Astrocyte (in vitro differentiated cells and primary cell): ENCODE data around the gene ABCC4. TPM values are rescaled to one million over a fixed set of nuclear protein-coding genes. Genes with fewer than 3 reads are reported as not detected.
A peak's percentile ranks its signal among the peaks of the same experiment; 100 is the strongest.

Experiments used
- DNase-seq: peaks from one replicate; pipeline ENCODE4 v3.0.0-alpha.2; 2010; ENCODE audit warnings: low read depth
- FAIRE-seq: peaks from 2 replicates; lab custom pipeline; 2011; peaks lifted over from hg19 to GRCh38; lab: Jason Lieb, UNC
- H2AFZ ChIP-seq: 2 replicates; pipeline ENCODE4 v1.6.0; 2012; ENCODE audit warnings: low read depth, low read length, inconsistent platforms
- H3K27ac ChIP-seq: 2 replicates; pipeline ENCODE4 v1.5.1; 2011; ENCODE audit warnings: low read depth, low read length, inconsistent platforms
- H3K27me3 ChIP-seq: 2 replicates; pipeline ENCODE4 v1.6.0; 2011; ENCODE audit warnings: low read length, inconsistent platforms; ENCODE audit not compliant: insufficient read depth
- H3K36me3 ChIP-seq: 2 replicates; pipeline ENCODE4 v1.5.1; 2011; ENCODE audit warnings: low read length, inconsistent platforms; ENCODE audit not compliant: insufficient read depth
- H3K4me1 ChIP-seq: 2 replicates; pipeline ENCODE4 v1.5.1; 2011; ENCODE audit warnings: low read length, inconsistent platforms; ENCODE audit not compliant: insufficient read depth
- H3K4me2 ChIP-seq: 2 replicates; pipeline ENCODE4 v1.6.0; 2012; ENCODE audit warnings: low read length, inconsistent platforms
- H3K4me3 ChIP-seq: 2 replicates; pipeline ENCODE4 v1.5.1; 2011; ENCODE audit warnings: low read depth, mild to moderate bottlenecking, low read length, inconsistent platforms; ENCODE audit not compliant: insufficient read depth
- H3K79me2 ChIP-seq: 2 replicates; pipeline ENCODE4 v1.6.0; 2012; ENCODE audit warnings: mild to moderate bottlenecking, low read length, inconsistent platforms; ENCODE audit not compliant: insufficient read depth
- H3K9ac ChIP-seq: 2 replicates; pipeline ENCODE4 v1.6.0; 2012; ENCODE audit warnings: mild to moderate bottlenecking, low read length, inconsistent platforms
- H3K9me3 ChIP-seq: 2 replicates; pipeline ENCODE4 v1.5.1; 2012; ENCODE audit warnings: low read depth, mild to moderate bottlenecking, low read length, inconsistent platforms; ENCODE audit not compliant: insufficient read depth
- H4K20me1 ChIP-seq: 2 replicates; pipeline ENCODE4 v1.6.0; 2012; ENCODE audit warnings: low read length, inconsistent platforms; ENCODE audit not compliant: insufficient read depth
- H3K27ac Mint-ChIP-seq: one replicate; pipeline ENCODE4 v1.8.0; 2021; ENCODE audit warnings: mild to moderate bottlenecking, mixed read lengths; ENCODE audit not compliant: unreplicated experiment
- H3K27me3 Mint-ChIP-seq: one replicate; pipeline ENCODE4 v1.8.0; 2021; ENCODE audit warnings: low read depth, mixed read lengths; ENCODE audit not compliant: unreplicated experiment
- H3K36me3 Mint-ChIP-seq: one replicate; pipeline ENCODE4 v1.8.0; 2021; ENCODE audit warnings: low read depth, mixed read lengths; ENCODE audit not compliant: unreplicated experiment
- H3K4me1 Mint-ChIP-seq: one replicate; pipeline ENCODE4 v1.8.0; 2021; ENCODE audit warnings: low read depth, mixed read lengths; ENCODE audit not compliant: unreplicated experiment
- H3K4me3 Mint-ChIP-seq: one replicate; pipeline ENCODE4 v1.8.0; 2021; ENCODE audit warnings: mild to moderate bottlenecking, moderate library complexity, mixed read lengths; ENCODE audit not compliant: unreplicated experiment
- H3K9me3 Mint-ChIP-seq: one replicate; pipeline ENCODE4 v1.8.0; 2021; ENCODE audit warnings: mild to moderate bottlenecking, mixed read lengths; ENCODE audit not compliant: unreplicated experiment
- CTCF ChIP-seq: IDR thresholded peaks from 2 replicates; pipeline ENCODE4 v1.5.1; 2011; ENCODE audit warnings: low read depth, mild to moderate bottlenecking, inconsistent platforms, low read length, moderate library complexity; ENCODE audit not compliant: insufficient read depth
- EZH2 ChIP-seq: IDR thresholded peaks from 2 replicates; pipeline ENCODE4 v1.6.1; 2012; ENCODE audit warnings: mild to moderate bottlenecking, low read length, inconsistent platforms; ENCODE audit not compliant: insufficient read depth
- total RNA-seq: library from RNA; stranded (reverse); gene quantifications from 2 replicates; pipeline ENCODE4 v1.2.1, GENCODE V29; 2021

The ABCC4 gene
- total RNA-seq, 1 donor from 2014 or later, result 15.6 TPM

GRCh38 chr13:95243207-95243606 lies 58.0 kb downstream of the ABCC4 start:
- H3K9me3 ChIP-seq, result no peaks in the 10 kb centered on the region
- H3K36me3 ChIP-seq, result no peaks in the 10 kb centered on the region
- H2AFZ ChIP-seq, result no peak overlapping the region
- H3K4me2 ChIP-seq, result no peak overlapping the region
- peak; percentile 12 for DNase-seq
- no peak overlapping the region for H3K9ac ChIP-seq
- H3K4me1 ChIP-seq, result no peaks in the 10 kb centered on the region
- Mint-ChIP-seq H3K4me1 (no peaks in the 10 kb centered on the region), H3K36me3 (peaks cover 16% of the 10 kb centered on the region), H3K27ac (no peak overlapping the region), H3K4me3 (no peak overlapping the region), H3K27me3 (no peaks in the 10 kb centered on the region), H3K9me3 (no peaks in the 10 kb centered on the region)
- H3K4me3 ChIP-seq, result no peak overlapping the region
- no peaks in the 10 kb centered on the region for H3K79me2 ChIP-seq
- TF ChIP-seq CTCF (no peak), EZH2 (no peak)
- no peak for FAIRE-seq
- H3K27ac ChIP-seq, result no peak overlapping the region
- no peaks in the 10 kb centered on the region for H4K20me1 ChIP-seq
- H3K27me3 ChIP-seq, result no peaks in the 10 kb centered on the region

DNA sequence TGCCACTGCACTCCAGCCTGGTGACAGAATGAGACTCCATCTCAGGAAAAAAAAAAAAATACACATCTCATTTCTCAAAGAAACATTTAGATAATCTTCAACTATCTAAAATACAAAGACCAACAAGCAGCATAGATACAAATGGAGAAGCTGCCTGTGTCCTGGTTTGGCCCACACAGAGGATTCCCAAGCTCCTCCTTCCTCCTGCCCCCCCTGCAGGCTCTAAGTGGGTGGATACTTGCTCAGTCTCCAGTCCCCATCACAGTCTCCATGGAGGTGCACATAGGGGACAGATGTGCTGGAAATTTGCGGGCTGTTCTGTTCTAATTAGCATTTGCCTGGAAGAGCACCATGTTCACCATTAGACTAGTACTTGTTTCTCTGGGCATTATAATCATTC lies 59.9 kb downstream of the ABCC4 start:
- Mint-ChIP-seq H3K27me3 (no peaks in the 10 kb centered on the region), H3K27ac (no peak overlapping the region), H3K4me1 (no peaks in the 10 kb centered on the region), H3K36me3 (peaks cover 12% of the 10 kb centered on the region), H3K9me3 (no peaks in the 10 kb centered on the region), H3K4me3 (no peak overlapping the region)
- H2AFZ ChIP-seq, result no peak overlapping the region
- H3K36me3 ChIP-seq, result no peaks in the 10 kb centered on the region
- no peak for DNase-seq
- FAIRE-seq, result no peak
- no peak overlapping the region for H3K4me3 ChIP-seq
- no peaks in the 10 kb centered on the region for H3K27me3 ChIP-seq
- no peaks in the 10 kb centered on the region for H3K9me3 ChIP-seq
- no peak overlapping the region for H3K9ac ChIP-seq
- no peaks in the 10 kb centered on the region for H3K4me1 ChIP-seq
- H3K27ac ChIP-seq, result no peak overlapping the region
- H3K4me2 ChIP-seq, result no peak overlapping the region
- no peaks in the 10 kb centered on the region for H3K79me2 ChIP-seq
- TF ChIP-seq CTCF, result no peak
- TF ChIP-seq EZH2, result no peak
- no peaks in the 10 kb centered on the region for H4K20me1 ChIP-seq

DNA sequence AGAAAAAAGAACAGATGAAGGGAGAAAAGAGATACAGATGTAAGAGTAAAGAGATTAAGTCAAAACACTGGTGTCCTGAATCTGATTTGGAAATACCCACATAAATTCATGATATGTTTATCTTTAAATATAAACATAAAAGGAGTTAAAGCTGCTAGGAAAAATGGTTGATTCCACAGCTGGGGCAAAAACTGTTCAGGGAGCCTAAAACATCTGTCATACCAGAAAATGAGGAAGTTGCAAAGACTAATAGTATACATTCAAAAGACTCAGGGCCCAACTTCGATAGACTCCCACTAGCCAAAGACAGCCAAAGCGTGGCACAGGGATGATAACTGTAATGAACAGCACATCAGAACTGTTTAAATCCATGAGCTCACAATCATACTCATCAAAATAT lies 62.0 kb downstream of the ABCC4 start:
- FAIRE-seq, result no peak
- no peak overlapping the region for H3K27ac ChIP-seq
- no peak overlapping the region for H3K27ac Mint-ChIP-seq

More for the DNA sequence above, 62.0 kb downstream of the ABCC4 start:
- no peaks in the 10 kb centered on the region for H3K4me1 ChIP-seq
- H3K36me3 ChIP-seq, result no peaks in the 10 kb centered on the region
- H3K27me3 ChIP-seq, result no peaks in the 10 kb centered on the region
- Mint-ChIP-seq H3K4me3 (no peak overlapping the region), H3K36me3 (peaks cover 6% of the 10 kb centered on the region), H3K9me3 (no peaks in the 10 kb centered on the region), H3K27me3 (no peaks in the 10 kb centered on the region), H3K4me1 (no peaks in the 10 kb centered on the region)
- H3K9ac ChIP-seq, result no peak overlapping the region
- no peak for TF ChIP-seq EZH2
- no peak for TF ChIP-seq CTCF
- no peaks in the 10 kb centered on the region for H3K9me3 ChIP-seq
- H4K20me1 ChIP-seq, result peaks cover 3% of the 10 kb centered on the region
- DNase-seq, result no peak
- H3K79me2 ChIP-seq, result no peaks in the 10 kb centered on the region
- H3K4me2 ChIP-seq, result no peak overlapping the region
- H2AFZ ChIP-seq, result no peak overlapping the region
- H3K4me3 ChIP-seq, result no peak overlapping the region
